CD4-positive, alpha-beta T cell (primary cell): ENCODE measurements around the gene RPGRIP1L. TPM values are rescaled to one million over a fixed set of nuclear protein-coding genes. Genes with fewer than 3 reads are reported as not detected.

Experiments
- ATAC-seq: fragments of 200-7000 bp; cut with Tn5 transposase; one replicate; pipeline ENCODE4 v1.10.0; 2022; ENCODE audit warnings: mild to moderate bottlenecking; ENCODE audit not compliant: poor library complexity
- CTCF ChIA-PET: fragments of 350-600 bp; sonication (Branson Sonifier 250); formaldehyde crosslinking; loops from one replicate; lab custom pipeline; 2021; ENCODE audit warnings: antibody characterized with exemption, inconsistent platforms; lab: Charles Lee
- POLR2A ChIA-PET: fragments of 350-600 bp; sonication (Branson Sonifier 250); formaldehyde crosslinking; loops from one replicate; lab custom pipeline; 2021; ENCODE audit warnings: antibody characterized with exemption, inconsistent platforms; lab: Charles Lee
- DNase-seq, 14 experiments: peaks; one replicate each; pipeline ENCODE4 v3.0.0-alpha.2; 2013 to 2020; ENCODE audit warnings: mixed read lengths in 2 of 14
- H3K27ac ChIP-seq, 2 donors: one replicate each; pipeline versions ENCODE4 v1.5.1 to v1.7.0; 2013; ENCODE audit warnings: low read length in 2 of 2, low read depth in 1 of 2, mild to moderate bottlenecking in 1 of 2
- H3K27me3 ChIP-seq, 2 experiments: 1 replicate in 1 of 2; 2 replicates in 1 of 2; pipeline versions ENCODE4 v1.6.1 to v1.7.0; 2013; ENCODE audit warnings: low read length in 2 of 2, control low read depth in 1 of 2, mild to moderate bottlenecking in 1 of 2, moderate library complexity in 1 of 2; ENCODE audit not compliant: insufficient read depth in 2 of 2, control insufficient read depth in 1 of 2
- H3K36me3 ChIP-seq: one replicate; pipeline ENCODE4 v1.6.1; 2013; ENCODE audit warnings: low read length, control low read depth; ENCODE audit not compliant: insufficient read depth
- H3K4me1 ChIP-seq: one replicate; pipeline ENCODE4 v1.6.1; 2013; ENCODE audit warnings: low read length, control low read depth; ENCODE audit not compliant: insufficient read depth
- H3K4me3 ChIP-seq: one replicate; pipeline ENCODE4 v1.5.1; 2013; ENCODE audit warnings: mild to moderate bottlenecking, low read length, moderate library complexity
- H3K9me3 ChIP-seq, 2 experiments: 1 replicate in 1 of 2; 2 replicates in 1 of 2; pipeline versions ENCODE4 v1.6.1 to v1.7.0; 2013; ENCODE audit warnings: low read length in 2 of 2, mild to moderate bottlenecking in 2 of 2, control low read depth in 1 of 2, moderate library complexity in 1 of 2; ENCODE audit not compliant: control insufficient read depth in 1 of 2, insufficient read depth in 1 of 2
- H3K27ac Mint-ChIP-seq: one replicate; pipeline ENCODE4 v1.8.0; 2020; ENCODE audit warnings: mixed read lengths
- H3K27me3 Mint-ChIP-seq: one replicate; pipeline ENCODE4 v1.8.0; 2021; ENCODE audit warnings: mixed read lengths
- H3K36me3 Mint-ChIP-seq: one replicate; pipeline ENCODE4 v1.8.0; 2021; ENCODE audit warnings: low read depth, mixed read lengths
- H3K4me1 Mint-ChIP-seq: one replicate; pipeline ENCODE4 v1.8.0; 2021; ENCODE audit warnings: low read depth, mixed read lengths
- H3K4me3 Mint-ChIP-seq: one replicate; pipeline ENCODE4 v1.8.0; 2020; ENCODE audit warnings: mild to moderate bottlenecking, mixed read lengths
- H3K9me3 Mint-ChIP-seq: one replicate; pipeline ENCODE4 v1.8.0; 2020; ENCODE audit warnings: mixed read lengths
- CTCF ChIP-seq: fragments of 200-600 bp; IDR thresholded peaks from one replicate; pipeline ENCODE4 v1.8.0; 2022; ENCODE audit warnings: antibody characterized with exemption, mild to moderate bottlenecking
- intact Hi-C, 2 experiments: fragments of 100-400 bp; cut with DNase I in 1 of 2; cut with micrococcal nuclease in 1 of 2; formaldehyde crosslinking; loops; one replicate each; pipeline versions ENCODE4 v1.15.1 to v1.9.0; 2023 to 2025; cut with DNase I, micrococcal nuclease
- total RNA-seq, 174 experiments: library from RNA in 2 of 174; stranded (reverse) in 2 of 174; gene quantifications; one replicate each; pipeline ENCODE4 v1.2.3 and lab custom pipeline; 2021 to 2026

Gene RPGRIP1L
- total RNA-seq, 2 experiments from 2014 or later, result 2.4 to 2.5 TPM

DNA sequence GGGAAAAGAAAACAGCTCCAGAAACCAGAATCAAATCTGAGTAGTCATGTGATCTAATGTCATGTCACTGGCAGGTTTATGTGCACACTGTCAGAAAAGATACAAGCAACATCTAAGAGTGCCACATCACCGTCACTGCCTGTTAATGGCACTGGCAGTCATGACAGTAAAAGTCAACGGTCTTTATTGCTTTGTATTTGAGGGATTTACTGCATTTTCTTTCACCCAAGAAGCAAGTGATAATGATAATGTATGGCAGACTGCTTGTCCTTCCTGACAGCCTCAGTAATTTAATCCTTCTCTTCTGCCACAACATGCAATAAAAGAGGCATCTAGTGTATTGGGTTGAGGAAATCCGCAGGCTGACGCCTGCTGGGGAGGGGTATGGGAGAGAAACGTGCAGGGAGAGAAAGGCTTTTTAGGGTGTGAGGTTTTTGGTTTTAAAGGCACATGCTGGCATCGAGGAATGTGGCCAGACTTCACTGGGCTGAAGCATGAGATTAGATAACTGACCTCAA is 92.4 kb downstream of the RPGRIP1L start:
- Mint-ChIP-seq H3K4me3 (no peak overlapping the region), H3K4me1 (no peaks in the 10 kb centered on the region), H3K9me3 (no peaks in the 10 kb centered on the region), H3K27me3 (no peaks in the 10 kb centered on the region), H3K27ac (no peak overlapping the region), H3K36me3 (no peaks in the 10 kb centered on the region)
- intact Hi-C loops, result no loop called here
- H3K9me3 ChIP-seq, result no peaks in the 10 kb centered on the region
- no peak for ATAC-seq
- ChIA-PET POLR2A (no interaction called here), CTCF (no interaction called here)
- TF ChIP-seq CTCF, result no peak
- H3K27me3 ChIP-seq, result no peaks in the 10 kb centered on the region
- no peak for DNase-seq
- no peak overlapping the region for H3K4me3 ChIP-seq
- H3K4me1 ChIP-seq, result no peaks in the 10 kb centered on the region
- H3K27ac ChIP-seq, result no peak overlapping the region
- H3K36me3 ChIP-seq, result no peaks in the 10 kb centered on the region

DNA sequence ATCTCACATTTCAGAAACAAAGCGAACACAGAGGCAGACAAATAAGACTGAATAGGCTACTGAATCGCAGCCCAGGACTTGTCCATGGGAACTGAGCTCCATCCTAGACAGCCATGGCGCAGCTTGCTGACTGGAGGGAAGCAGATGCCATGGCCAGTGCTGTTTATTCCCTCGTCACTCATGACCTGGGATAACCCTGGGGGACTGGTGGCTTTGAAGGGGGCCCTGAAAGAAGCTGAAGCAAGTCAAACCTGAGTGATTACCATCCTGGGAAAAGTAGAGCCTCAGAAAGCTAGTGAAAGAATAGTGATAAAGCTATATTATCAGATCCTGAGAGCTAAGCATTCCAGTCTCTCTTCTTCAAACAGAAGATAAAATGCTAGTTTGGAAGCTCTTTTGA is 94.1 kb downstream of the RPGRIP1L start:
- Histone ChIP-seq H3K27me3 (no peaks in the 10 kb centered on the region), H3K9me3 (no peaks in the 10 kb centered on the region), H3K4me1 (no peaks in the 10 kb centered on the region), H3K27ac (no peak overlapping the region), H3K4me3 (no peak overlapping the region), H3K36me3 (no peaks in the 10 kb centered on the region)
- H3K4me1 Mint-ChIP-seq, result no peaks in the 10 kb centered on the region
- DNase-seq (no peak), ATAC-seq (no peak)
- POLR2A ChIA-PET, result no interaction called here
- no peaks in the 10 kb centered on the region for H3K27me3 Mint-ChIP-seq
- CTCF ChIA-PET, result no interaction called here
- intact Hi-C loops, result no loop called here
- H3K36me3 Mint-ChIP-seq, result no peaks in the 10 kb centered on the region
- no peak overlapping the region for H3K27ac Mint-ChIP-seq
- no peak overlapping the region for H3K4me3 Mint-ChIP-seq
- no peak for TF ChIP-seq CTCF
- H3K9me3 Mint-ChIP-seq, result no peaks in the 10 kb centered on the region

DNA sequence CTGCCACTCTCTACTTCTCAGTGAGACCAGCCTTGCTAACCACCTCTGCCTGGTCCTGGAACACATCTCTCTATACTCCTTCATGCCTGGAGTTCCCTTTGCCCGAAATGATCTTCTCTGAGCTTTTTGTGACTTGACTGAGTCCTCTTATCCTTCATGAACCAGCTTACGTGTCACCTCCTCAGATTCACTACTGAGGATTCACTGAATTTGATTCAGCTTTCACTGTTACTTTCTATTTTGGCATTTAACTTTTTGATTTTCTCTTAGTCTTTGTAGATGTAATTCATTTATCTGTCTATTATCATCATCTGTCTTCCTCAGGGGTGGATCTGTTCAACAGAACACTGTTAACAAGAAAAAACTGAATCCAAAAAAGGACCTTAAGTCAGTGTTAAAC is 95.6 kb downstream of the RPGRIP1L start:
- ChIA-PET CTCF (no interaction called here), POLR2A (no interaction called here)
- ATAC-seq (no peak), DNase-seq (no peak)
- Mint-ChIP-seq H3K9me3 (no peaks in the 10 kb centered on the region), H3K27ac (no peak overlapping the region), H3K4me1 (no peaks in the 10 kb centered on the region), H3K27me3 (no peaks in the 10 kb centered on the region), H3K4me3 (no peak overlapping the region), H3K36me3 (peaks cover under 1% of the 10 kb centered on the region)
- no peaks in the 10 kb centered on the region for H3K9me3 ChIP-seq
- no peaks in the 10 kb centered on the region for H3K4me1 ChIP-seq
- no peaks in the 10 kb centered on the region for H3K27me3 ChIP-seq
- TF ChIP-seq CTCF, result no peak
- no peak overlapping the region for H3K27ac ChIP-seq
- intact Hi-C loops, result no loop called here
- no peaks in the 10 kb centered on the region for H3K36me3 ChIP-seq
- H3K4me3 ChIP-seq, result no peak overlapping the region
